AG10803 (cell line): ENCODE measurements around the gene ADARB2.

ENCODE experiments used
- DNase-seq: peaks from one replicate; pipeline ENCODE4 v3.0.0; 2010; ENCODE audit warnings: low read depth
- H3K4me3 ChIP-seq: 2 replicates; pipeline ENCODE4 v1.5.1; 2011; ENCODE audit warnings: mild to moderate bottlenecking, low read length, control low read depth
- TF ChIP-seq, protein P1 (sequence below): conservative IDR thresholded peaks from 2 replicates; pipeline ENCODE4 v1.5.1; 2011; ENCODE audit warnings: mild to moderate bottlenecking, low read length, control low read depth, inconsistent platforms

The ADARB2 gene

GRCh38 chr10:1608851-1609647 lies 128.3 kb downstream of the ADARB2 start:
- TF ChIP-seq, protein P1, sequence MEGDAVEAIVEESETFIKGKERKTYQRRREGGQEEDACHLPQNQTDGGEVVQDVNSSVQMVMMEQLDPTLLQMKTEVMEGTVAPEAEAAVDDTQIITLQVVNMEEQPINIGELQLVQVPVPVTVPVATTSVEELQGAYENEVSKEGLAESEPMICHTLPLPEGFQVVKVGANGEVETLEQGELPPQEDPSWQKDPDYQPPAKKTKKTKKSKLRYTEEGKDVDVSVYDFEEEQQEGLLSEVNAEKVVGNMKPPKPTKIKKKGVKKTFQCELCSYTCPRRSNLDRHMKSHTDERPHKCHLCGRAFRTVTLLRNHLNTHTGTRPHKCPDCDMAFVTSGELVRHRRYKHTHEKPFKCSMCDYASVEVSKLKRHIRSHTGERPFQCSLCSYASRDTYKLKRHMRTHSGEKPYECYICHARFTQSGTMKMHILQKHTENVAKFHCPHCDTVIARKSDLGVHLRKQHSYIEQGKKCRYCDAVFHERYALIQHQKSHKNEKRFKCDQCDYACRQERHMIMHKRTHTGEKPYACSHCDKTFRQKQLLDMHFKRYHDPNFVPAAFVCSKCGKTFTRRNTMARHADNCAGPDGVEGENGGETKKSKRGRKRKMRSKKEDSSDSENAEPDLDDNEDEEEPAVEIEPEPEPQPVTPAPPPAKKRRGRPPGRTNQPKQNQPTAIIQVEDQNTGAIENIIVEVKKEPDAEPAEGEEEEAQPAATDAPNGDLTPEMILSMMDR: no peak
- no peak overlapping the region for H3K4me3 ChIP-seq
- no peak for DNase-seq

GRCh38 chr10:1608408-1608807 lies 128.9 kb downstream of the ADARB2 start:
- TF ChIP-seq, protein P1: no peak
- no peak overlapping the region for H3K4me3 ChIP-seq
- DNase-seq: no peak

- no peak overlapping the region for H3K4me3 ChIP-seq
- no peak for DNase-seq
- TF ChIP-seq, protein P1: no peak
Measured at GRCh38 chr10:1607466-1607865, 129.9 kb downstream of the ADARB2 start.

- no peak overlapping the region for H3K4me3 ChIP-seq
- no peak for DNase-seq
- TF ChIP-seq, protein P1: no peak
Measured at GRCh38 chr10:1605999-1606940, 131.1 kb downstream of the ADARB2 start.

GRCh38 chr10:1605121-1605520 lies 132.2 kb downstream of the ADARB2 start:
- H3K4me3 ChIP-seq: no peak overlapping the region
- no peak for DNase-seq
- TF ChIP-seq, protein P1: no peak

DNA sequence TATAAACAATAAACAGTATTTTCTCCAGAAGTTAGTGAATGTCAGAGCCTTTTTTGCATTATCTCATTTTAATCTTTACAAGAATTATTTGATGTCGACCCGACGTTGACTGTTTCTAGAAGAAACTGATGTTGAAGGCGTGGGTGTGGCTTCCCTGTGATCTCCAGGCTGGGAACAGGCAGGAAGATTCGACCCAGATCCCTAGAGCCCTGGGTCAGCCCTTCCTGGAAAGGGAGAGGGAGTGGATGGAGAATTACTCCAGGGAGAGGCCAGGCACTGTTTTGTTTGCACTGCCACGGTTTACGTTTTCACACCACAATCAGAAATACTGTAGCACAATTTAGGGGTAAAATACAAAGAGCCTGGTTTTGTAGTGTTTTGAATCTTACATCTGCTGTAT lies 133.1 kb downstream of the ADARB2 start:
- TF ChIP-seq, protein P1: no peak
- DNase-seq: no peak
- no peak overlapping the region for H3K4me3 ChIP-seq
